ENCODE measurements around the gene TRANK1.

Gene TRANK1

DNA sequence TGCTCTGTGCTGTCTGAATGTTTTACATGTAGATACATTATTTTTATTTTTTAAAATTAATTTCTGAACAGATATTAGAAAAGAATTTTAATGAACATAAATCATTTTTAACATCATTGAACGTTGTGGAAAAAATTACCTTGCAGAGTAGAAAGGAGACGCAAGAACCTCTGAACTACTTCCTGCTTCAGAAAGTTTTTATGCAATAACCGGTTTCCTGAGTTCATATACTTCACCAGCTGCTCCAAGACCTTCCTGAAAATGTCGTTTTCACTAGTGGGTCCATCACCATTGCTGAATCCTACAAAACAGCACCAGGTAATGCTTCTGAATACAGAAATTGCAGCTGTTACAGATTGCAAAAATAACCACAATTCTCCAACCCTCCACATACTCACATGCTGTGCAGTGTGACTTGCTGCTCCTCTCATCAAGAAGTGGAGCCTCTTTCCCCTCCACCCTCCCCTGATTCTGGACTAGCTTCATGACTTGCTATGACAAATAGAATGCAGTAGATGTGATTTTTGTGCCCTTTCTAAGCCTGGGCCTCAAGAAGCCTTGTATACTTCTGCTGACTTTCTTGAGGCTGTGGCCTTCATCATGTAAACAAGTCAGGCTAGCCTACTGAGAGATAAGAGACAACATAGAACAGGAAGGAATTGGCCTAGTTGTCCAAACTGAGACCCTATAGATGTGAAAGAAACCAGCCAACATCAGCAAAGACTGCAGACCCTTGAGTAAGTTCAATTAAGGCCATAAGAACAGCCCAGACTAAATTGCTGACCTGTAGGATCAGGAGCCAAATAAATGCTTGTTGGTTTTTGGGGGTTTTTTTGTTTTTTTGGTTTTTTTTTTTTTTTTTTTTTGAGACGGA lies 80.4 kb downstream of the TRANK1 start:
- no peak overlapping the region for H2BK5ac ChIP-seq (ENCODE audit: low read depth, low read length, poor library complexity)
- H2AFZ ChIP-seq (ENCODE audit: insufficient read depth, low read length, poor library complexity), result no peak overlapping the region
- no peaks in the 10 kb centered on the region for H3K36me3 ChIP-seq (ENCODE audit: control insufficient read depth in 1 of 2, insufficient read depth in 2 of 2, low read length in 2 of 2)
- no peaks in the 10 kb centered on the region for H3K79me1 ChIP-seq (ENCODE audit: low read length)
- H3K27me3 ChIP-seq (ENCODE audit: insufficient read depth, low read length), result no peaks in the 10 kb centered on the region
- no peak overlapping the region for H3K4me2 ChIP-seq (ENCODE audit: low read length)
- no peak overlapping the region for H3K27ac ChIP-seq (ENCODE audit: low read depth, low read length)
- H3K14ac ChIP-seq (ENCODE audit: low read length), result no peak overlapping the region
- H4K8ac ChIP-seq (ENCODE audit: low read depth, low read length), result no peak overlapping the region
- H4K12ac ChIP-seq (ENCODE audit: low read depth, low read length), result no peak overlapping the region
- H2AK5ac ChIP-seq (ENCODE audit: low read length), result no peak overlapping the region
- no peak overlapping the region for H2BK12ac ChIP-seq (ENCODE audit: low read length)
- DNase-seq, result no peak
- peaks cover 3% of the 10 kb centered on the region in 2 experiments for H3K4me1 ChIP-seq (ENCODE audit: control insufficient read depth in 1 of 2, insufficient read depth in 2 of 2, low read length in 2 of 2)
- no peak overlapping the region for H3K18ac ChIP-seq (ENCODE audit: low read length)
- H3K9me3 ChIP-seq (ENCODE audit: insufficient read depth, low read depth, low read length), result no peaks in the 10 kb centered on the region
- no peak overlapping the region for H3K4me3 ChIP-seq (ENCODE audit: low read depth, low read length)
- no peak overlapping the region for H3K4ac ChIP-seq (ENCODE audit: low read depth, low read length)
- H2BK120ac ChIP-seq (ENCODE audit: insufficient read depth, low read length, poor library complexity), result no peak overlapping the region
- no peak overlapping the region for H3K23ac ChIP-seq (ENCODE audit: low read length)
- WGBS (ENCODE audit: extremely low coverage, insufficient coverage, insufficient read length), result no CpG with 5 or more reads among the region's 5 CpGs
- H4K91ac ChIP-seq (ENCODE audit: low read depth, low read length), result no peak overlapping the region
- no peak overlapping the region for H3K9ac ChIP-seq (ENCODE audit: low read length)
- H3K79me2 ChIP-seq (ENCODE audit: control insufficient read depth, insufficient read depth, low read length, poor library complexity), result no peaks in the 10 kb centered on the region

DNA sequence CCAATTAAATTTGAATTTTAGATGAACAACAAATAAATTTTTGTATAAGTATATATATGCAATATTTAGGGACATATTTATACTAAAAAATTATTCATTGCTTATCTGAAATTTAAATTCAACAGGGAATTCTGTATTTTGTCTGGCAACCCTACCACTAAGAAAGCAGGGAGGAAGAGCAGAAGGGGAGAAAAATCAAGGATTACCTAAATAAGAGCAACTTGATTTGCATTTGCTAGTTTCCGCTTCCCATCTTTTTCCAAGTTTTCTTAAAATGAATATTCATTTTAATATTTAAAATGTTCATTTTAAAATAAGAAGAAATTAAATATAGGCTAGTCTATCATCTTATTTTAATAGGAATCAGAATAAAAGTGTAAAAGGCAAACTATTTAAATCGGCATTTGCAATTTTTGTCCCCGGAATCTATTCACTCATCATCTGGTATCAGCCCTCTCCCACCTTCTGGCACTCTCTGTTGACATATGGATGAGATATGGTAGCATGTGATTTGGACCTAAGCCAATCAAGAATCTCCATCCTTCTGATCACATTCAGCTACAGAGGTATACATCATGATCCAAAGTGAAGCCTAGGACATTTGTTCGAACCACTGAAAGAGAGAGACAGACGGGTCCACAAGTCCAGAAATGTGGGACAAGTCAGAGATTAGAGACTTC lies 82.6 kb downstream of the TRANK1 start:
- H2AFZ ChIP-seq (ENCODE audit: insufficient read depth, low read length, poor library complexity), result no peak overlapping the region
- H4K91ac ChIP-seq (ENCODE audit: low read depth, low read length), result no peak overlapping the region
- H3K79me1 ChIP-seq (ENCODE audit: low read length), result no peaks in the 10 kb centered on the region
- no peak overlapping the region for H3K23ac ChIP-seq (ENCODE audit: low read length)
- no peaks in the 10 kb centered on the region for H3K9me3 ChIP-seq (ENCODE audit: insufficient read depth, low read depth, low read length)
- no peak overlapping the region for H3K4ac ChIP-seq (ENCODE audit: low read depth, low read length)
- H4K8ac ChIP-seq (ENCODE audit: low read depth, low read length), result no peak overlapping the region
- H2AK5ac ChIP-seq (ENCODE audit: low read length), result no peak overlapping the region
- H3K27me3 ChIP-seq (ENCODE audit: insufficient read depth, low read length), result no peaks in the 10 kb centered on the region
- DNase-seq, result no peak
- H3K4me1 ChIP-seq (ENCODE audit: control insufficient read depth in 1 of 2, insufficient read depth in 2 of 2, low read length in 2 of 2), result peaks cover 3% of the 10 kb centered on the region in 2 experiments
- H3K18ac ChIP-seq (ENCODE audit: low read length), result no peak overlapping the region
- H2BK5ac ChIP-seq (ENCODE audit: low read depth, low read length, poor library complexity), result no peak overlapping the region
- H3K14ac ChIP-seq (ENCODE audit: low read length), result no peak overlapping the region
- H4K12ac ChIP-seq (ENCODE audit: low read depth, low read length), result no peak overlapping the region
- no CpG with 5 or more reads among the region's 5 CpGs for WGBS (ENCODE audit: extremely low coverage, insufficient coverage, insufficient read length)
- H3K36me3 ChIP-seq (ENCODE audit: control insufficient read depth in 1 of 2, insufficient read depth in 2 of 2, low read length in 2 of 2), result no peaks in the 10 kb centered on the region
- H3K9ac ChIP-seq (ENCODE audit: low read length), result no peak overlapping the region
- H3K4me3 ChIP-seq (ENCODE audit: low read depth, low read length), result no peak overlapping the region
- H3K27ac ChIP-seq (ENCODE audit: low read depth, low read length), result no peak overlapping the region
- no peaks in the 10 kb centered on the region for H3K79me2 ChIP-seq (ENCODE audit: control insufficient read depth, insufficient read depth, low read length, poor library complexity)
- no peak overlapping the region for H2BK120ac ChIP-seq (ENCODE audit: insufficient read depth, low read length, poor library complexity)
- no peak overlapping the region for H3K4me2 ChIP-seq (ENCODE audit: low read length)
- H2BK12ac ChIP-seq (ENCODE audit: low read length), result no peak overlapping the region

GRCh38 chr3:36859494-36859893 lies 85.4 kb downstream of the TRANK1 start:
- Histone ChIP-seq H3K9me3 (ENCODE audit: insufficient read depth, low read depth, low read length) (no peaks in the 10 kb centered on the region), H2BK5ac (ENCODE audit: low read depth, low read length, poor library complexity) (no peak overlapping the region), H2BK12ac (ENCODE audit: low read length) (no peak overlapping the region), H3K36me3 (ENCODE audit: control insufficient read depth in 1 of 2, insufficient read depth in 2 of 2, low read length in 2 of 2) (no peaks in the 10 kb centered on the region), H3K23ac (ENCODE audit: low read length) (no peak overlapping the region), H3K27me3 (ENCODE audit: insufficient read depth, low read length) (no peaks in the 10 kb centered on the region), H3K27ac (ENCODE audit: low read depth, low read length) (no peak overlapping the region), H3K4me1 (ENCODE audit: control insufficient read depth in 1 of 2, insufficient read depth in 2 of 2, low read length in 2 of 2) (peaks cover 3% of the 10 kb centered on the region in 2 experiments), H3K18ac (ENCODE audit: low read length) (no peak overlapping the region), H4K91ac (ENCODE audit: low read depth, low read length) (no peak overlapping the region), H4K8ac (ENCODE audit: low read depth, low read length) (no peak overlapping the region), H3K14ac (ENCODE audit: low read length) (no peak overlapping the region), H3K4me2 (ENCODE audit: low read length) (no peak overlapping the region), H2BK120ac (ENCODE audit: insufficient read depth, low read length, poor library complexity) (no peak overlapping the region), H2AFZ (ENCODE audit: insufficient read depth, low read length, poor library complexity) (no peak overlapping the region), H2AK5ac (ENCODE audit: low read length) (no peak overlapping the region), H3K4ac (ENCODE audit: low read depth, low read length) (no peak overlapping the region), H3K79me1 (ENCODE audit: low read length) (no peaks in the 10 kb centered on the region), H3K79me2 (ENCODE audit: control insufficient read depth, insufficient read depth, low read length, poor library complexity) (no peaks in the 10 kb centered on the region), H4K12ac (ENCODE audit: low read depth, low read length) (no peak overlapping the region), H3K9ac (ENCODE audit: low read length) (no peak overlapping the region), H3K4me3 (ENCODE audit: low read depth, low read length) (no peak overlapping the region)
- no peak for DNase-seq
- no CpG with 5 or more reads among the region's 3 CpGs for WGBS (ENCODE audit: extremely low coverage, insufficient coverage, insufficient read length)

DNA sequence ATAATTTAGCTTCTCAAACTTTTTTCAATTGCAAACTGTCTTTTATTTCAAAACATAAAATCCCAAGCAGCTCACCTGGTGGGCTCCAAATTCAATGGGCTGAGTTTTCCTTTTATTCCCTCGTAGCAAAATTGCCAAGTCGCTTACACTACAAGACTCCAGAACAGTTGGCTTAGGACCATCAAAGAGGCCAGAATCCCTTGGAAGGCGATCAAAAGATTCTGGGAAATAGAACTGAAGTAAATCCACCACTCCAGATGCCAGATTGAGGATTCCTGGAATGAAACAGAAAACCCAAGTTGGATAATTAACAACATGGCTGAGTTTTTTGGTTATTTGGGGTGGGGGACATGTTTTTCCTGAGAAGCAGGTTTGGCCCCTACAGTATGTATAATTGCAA lies 92.8 kb downstream of the TRANK1 start:
- Histone ChIP-seq H2BK12ac (ENCODE audit: low read length) (no peak overlapping the region), H3K4ac (ENCODE audit: low read depth, low read length) (no peak overlapping the region), H3K4me2 (ENCODE audit: low read length) (no peak overlapping the region), H3K14ac (ENCODE audit: low read length) (no peak overlapping the region), H2AFZ (ENCODE audit: insufficient read depth, low read length, poor library complexity) (no peak overlapping the region), H2BK5ac (ENCODE audit: low read depth, low read length, poor library complexity) (no peak overlapping the region), H2AK5ac (ENCODE audit: low read length) (no peak overlapping the region), H3K4me1 (ENCODE audit: control insufficient read depth in 1 of 2, insufficient read depth in 2 of 2, low read length in 2 of 2) (no peaks in the 10 kb centered on the region), H3K18ac (ENCODE audit: low read length) (no peak overlapping the region), H4K91ac (ENCODE audit: low read depth, low read length) (no peak overlapping the region), H3K9me3 (ENCODE audit: insufficient read depth, low read depth, low read length) (no peaks in the 10 kb centered on the region), H3K9ac (ENCODE audit: low read length) (no peak overlapping the region), H4K12ac (ENCODE audit: low read depth, low read length) (no peak overlapping the region), H3K23ac (ENCODE audit: low read length) (no peak overlapping the region), H3K79me2 (ENCODE audit: control insufficient read depth, insufficient read depth, low read length, poor library complexity) (no peaks in the 10 kb centered on the region), H3K36me3 (ENCODE audit: control insufficient read depth in 1 of 2, insufficient read depth in 2 of 2, low read length in 2 of 2) (no peaks in the 10 kb centered on the region), H3K27ac (ENCODE audit: low read depth, low read length) (no peak overlapping the region), H4K8ac (ENCODE audit: low read depth, low read length) (no peak overlapping the region), H3K79me1 (ENCODE audit: low read length) (no peaks in the 10 kb centered on the region), H2BK120ac (ENCODE audit: insufficient read depth, low read length, poor library complexity) (no peak overlapping the region), H3K4me3 (ENCODE audit: low read depth, low read length) (no peak overlapping the region), H3K27me3 (ENCODE audit: insufficient read depth, low read length) (no peaks in the 10 kb centered on the region)
- WGBS (ENCODE audit: extremely low coverage, insufficient coverage, insufficient read length), result no CpG with 5 or more reads among the region's 3 CpGs
- DNase-seq, result no peak
